GM03348 (cell line): Measurements from ENCODE around the gene KRTAP10-8.
"Not testable (repeated sequence)": the region's sequence is repeated elsewhere in the genome, so short reads cannot be mapped to it uniquely, and the experiment has no call there.

Experiments
- DNase-seq: peaks from one replicate; pipeline ENCODE4 v3.0.0; 2012; ENCODE audit warnings: low spot score

Gene KRTAP10-8

GRCh38 chr21:44612029-44612486 lies at the start of gene KRTAP10-8:
Gene KRTAP10-8 (plus strand): TSS chr21:44612079. CDS start chr21:44612101, 22 bp downstream.
- DNase-seq, result no peak

- no peak for DNase-seq
Observed at GRCh38 chr21:44564099-44564498, 47.8 kb upstream of the KRTAP10-8 start.

- no peak for DNase-seq
Observed at GRCh38 chr21:44564886-44565598, 46.8 kb upstream of the KRTAP10-8 start.

GRCh38 chr21:44566403-44566802 lies 45.5 kb upstream of the KRTAP10-8 start:
- no peak for DNase-seq

- no peak for DNase-seq
Observed at GRCh38 chr21:44567481-44568171, 44.3 kb upstream of the KRTAP10-8 start.

GRCh38 chr21:44568261-44568660 lies 43.6 kb upstream of the KRTAP10-8 start:
- DNase-seq, result no peak

GRCh38 chr21:44568667-44569556 lies 43.0 kb upstream of the KRTAP10-8 start:
- DNase-seq, result no peak

- DNase-seq, result no peak
Observed at GRCh38 chr21:44569861-44570517, 41.9 kb upstream of the KRTAP10-8 start.

GRCh38 chr21:44571296-44571695 lies 40.6 kb upstream of the KRTAP10-8 start:
- no peak for DNase-seq

- no peak for DNase-seq
Observed at GRCh38 chr21:44571844-44572782, 39.8 kb upstream of the KRTAP10-8 start.

GRCh38 chr21:44572959-44573583 lies 38.8 kb upstream of the KRTAP10-8 start:
- DNase-seq, result no peak

GRCh38 chr21:44573630-44574456 lies 38.0 kb upstream of the KRTAP10-8 start, which contains the start of gene KRTAP10-4:
Gene KRTAP10-4 (plus strand): TSS chr21:44573729. CDS start chr21:44573759, 30 bp downstream.
- not testable (repeated sequence) for DNase-seq

- no peak for DNase-seq
Observed at GRCh38 chr21:44574457-44575306, 37.2 kb upstream of the KRTAP10-8 start.

- no peak for DNase-seq
Observed at GRCh38 chr21:44575307-44576024, 36.4 kb upstream of the KRTAP10-8 start.

- no peak for DNase-seq
Observed at GRCh38 chr21:44576025-44576420, 35.9 kb upstream of the KRTAP10-8 start.

GRCh38 chr21:44578371-44579055 lies 33.4 kb upstream of the KRTAP10-8 start:
- DNase-seq, result no peak
